ENCODE data around the gene C16orf96. TPM values are rescaled to one million over a fixed set of nuclear protein-coding genes. Genes with fewer than 3 reads are reported as not detected.

Gene C16orf96
- total and polyA plus RNA-seq, 2 of the 13 experiments (the other 11 are each of a cell fraction or from before 2014, with no cell fraction given): 0.03 TPM; not detected in 1

GRCh38 chr16:4624015-4624826 lies 68.1 kb downstream of the C16orf96 start, which contains the start of gene MGRN1:
TSS of gene MGRN1 (plus strand) at chr16:4624826. CDS start at chr16:4624961, 135 bp downstream.
- WGBS (ENCODE audit: low lambda C conversion rate): 9% methylated on average over 28 of the region's 42 CpGs
- intact Hi-C loops (cut with micrococcal nuclease; ENCODE audit: unreplicated experiment): loop anchor here (2.0 kb wide), 1 partner anchor 41 kb away; no protein-coding TSS in a partner anchor
- CTCF ChIA-PET (ENCODE audit: low intra/inter-chr PET ratio, low total read pairs): interaction anchor here (0.9 kb wide), 1 partner anchor 8 kb away, joined by 5 read pairs; no protein-coding TSS in a partner anchor
- POLR2A ChIA-PET: interaction anchor here (0.6 to 3.4 kb wide), 5 partner anchors 8 to 86 kb away, joined by 3 to 26 read pairs (median 7); partner anchors contain the start of genes CDIP1 and UBALD1
- ATAC-seq (peak; percentile 90), FAIRE-seq (peak; percentile 84), DNase-seq (ENCODE audit: low spot score) (peak; percentile 93)
- Histone ChIP-seq H3K36me3 (replicated peaks in 1 of 2; ENCODE audit: control insufficient read depth in 1 of 2, insufficient read depth in 2 of 2, low read length in 2 of 2) (no peaks in the 10 kb centered on the region), H3K4me1 (ENCODE audit: insufficient read depth, low read length) (peaks cover 66% of the 10 kb centered on the region), H3K79me2 (ENCODE audit: insufficient read depth, low read length) (peaks cover 32% of the 10 kb centered on the region), H4K20me1 (ENCODE audit: insufficient read depth, low read length) (peaks cover 12% of the 10 kb centered on the region), H3K27ac (ENCODE audit: extremely low read length, insufficient read depth, low read length) (peak within 1 kb of the TSS; percentile 88), H3K9ac (ENCODE audit: insufficient read depth, low read depth, low read length) (peak within 1 kb of the TSS; percentile 85), H3K4me3 (replicated peaks in 1 of 3; ENCODE audit: insufficient read depth in 1 of 3, low read depth in 2 of 3, low read length in 3 of 3) (peak within 1 kb of the TSS; percentile 86 to 91 (median 90)), H3K27me3 (ENCODE audit: control insufficient read depth in 1 of 2, insufficient read depth in 2 of 2, low read length in 2 of 2) (no peaks in the 10 kb centered on the region; a peak in 1 of 5 replicates), H2AFZ (ENCODE audit: low read length) (peak within 1 kb of the TSS; percentile 82), H3K9me3 (ENCODE audit: low read length) (no peaks in the 10 kb centered on the region), H3K4me2 (ENCODE audit: low read depth, low read length) (peak within 1 kb of the TSS; percentile 94)
- in situ Hi-C loops (cut with HindIII; ENCODE audit: extremely low pct_ligation_motif_present, low pct_unique_long_range_greater_than_20kb): no loop called here
- BruUV-seq (replicated peaks): TSS peak; percentile 86
- peak; percentile 56; the same call in 1 of the 2 replicates for TF ChIP-seq ZFP91 (CRISPR knock-in tag; IDR thresholded peaks at IDR 0.05; ENCODE audit: borderline replicate concordance)
- TF ChIP-seq XBP1 (CRISPR knock-in tag; IDR thresholded peaks at IDR 0.05): no peak
- no peak for TF ChIP-seq TFE3 (CRISPR knock-in tag; IDR thresholded peaks at IDR 0.05)
- peak; percentile 78 for TF ChIP-seq ZNF761 (CRISPR knock-in tag; conservative IDR thresholded peaks at IDR 0.05)
- no peak for TF ChIP-seq MBNL3 (CRISPR knock-in tag; conservative IDR thresholded peaks at IDR 0.05)
- no peak for TF ChIP-seq ZNF124 (CRISPR knock-in tag; IDR thresholded peaks at IDR 0.05)
- TF ChIP-seq FOSL1 (CRISPR knock-in tag; IDR thresholded peaks at IDR 0.05; ENCODE audit: borderline replicate concordance): no peak
- TF ChIP-seq SRY (CRISPR knock-in tag; IDR thresholded peaks at IDR 0.05): no peak
- TF ChIP-seq ZNF619 (CRISPR knock-in tag; IDR thresholded peaks at IDR 0.05): peak; percentile 68; the same call in 1 of the 2 replicates
- TF ChIP-seq HNF4G (IDR thresholded peaks at IDR 0.05; ENCODE audit: borderline replicate concordance, low read depth, low read length): no peak
- peak; percentile 56; the same call in 1 of the 2 replicates for TF ChIP-seq HNF4G (CRISPR knock-in tag; IDR thresholded peaks at IDR 0.05; ENCODE audit: borderline replicate concordance, low read depth)
- TF ChIP-seq SMARCE1 (IDR thresholded peaks at IDR 0.05; ENCODE audit: borderline replicate concordance): no peak
- TF ChIP-seq PITX1 (CRISPR knock-in tag; IDR thresholded peaks at IDR 0.05): no peak
- TF ChIP-seq MED13 (CRISPR knock-in tag; IDR thresholded peaks at IDR 0.05): no peak
- no peak for TF ChIP-seq ZNF614 (CRISPR knock-in tag; IDR thresholded peaks at IDR 0.05; ENCODE audit: borderline replicate concordance)
- no peak; the same call in none of the 2 replicates for TF ChIP-seq ERF (CRISPR knock-in tag; IDR thresholded peaks at IDR 0.05)
- peak; percentile 90 for TF ChIP-seq ASH2L (IDR thresholded peaks at IDR 0.05; ENCODE audit: insufficient read length, low read depth, low read length)
- 0 out of 2 replicates have a peak, but pooled peaks have one; percentile 34 for TF ChIP-seq KDM3A (CRISPR knock-in tag; IDR thresholded peaks at IDR 0.05; ENCODE audit: low read depth)
- TF ChIP-seq SMARCC2 (IDR thresholded peaks at IDR 0.05): no peak
- peak; percentile 33; the same call in 1 of the 2 replicates for TF ChIP-seq ZNF230 (CRISPR knock-in tag; IDR thresholded peaks at IDR 0.05)
- no peak for TF ChIP-seq ZNF24 (IDR thresholded peaks at IDR 0.05)
- no peak for TF ChIP-seq ZNF33B (CRISPR knock-in tag; IDR thresholded peaks at IDR 0.05)
- TF ChIP-seq FOXC1 (CRISPR knock-in tag; IDR thresholded peaks at IDR 0.05; ENCODE audit: borderline replicate concordance): peak; percentile 80; the same call in 1 of the 2 replicates

Measured in HepG2 (cell line).